HG02571 (cell line): ENCODE data around the gene SLBP.

ENCODE experiments used
- ATAC-seq: cut with Tn5 transposase; IDR thresholded peaks from one replicate; pipeline ENCODE4 v1.9.1; 2021; ENCODE audit warnings: mild to moderate bottlenecking, moderate library complexity; ENCODE audit not compliant: unreplicated experiment

The SLBP gene

DNA sequence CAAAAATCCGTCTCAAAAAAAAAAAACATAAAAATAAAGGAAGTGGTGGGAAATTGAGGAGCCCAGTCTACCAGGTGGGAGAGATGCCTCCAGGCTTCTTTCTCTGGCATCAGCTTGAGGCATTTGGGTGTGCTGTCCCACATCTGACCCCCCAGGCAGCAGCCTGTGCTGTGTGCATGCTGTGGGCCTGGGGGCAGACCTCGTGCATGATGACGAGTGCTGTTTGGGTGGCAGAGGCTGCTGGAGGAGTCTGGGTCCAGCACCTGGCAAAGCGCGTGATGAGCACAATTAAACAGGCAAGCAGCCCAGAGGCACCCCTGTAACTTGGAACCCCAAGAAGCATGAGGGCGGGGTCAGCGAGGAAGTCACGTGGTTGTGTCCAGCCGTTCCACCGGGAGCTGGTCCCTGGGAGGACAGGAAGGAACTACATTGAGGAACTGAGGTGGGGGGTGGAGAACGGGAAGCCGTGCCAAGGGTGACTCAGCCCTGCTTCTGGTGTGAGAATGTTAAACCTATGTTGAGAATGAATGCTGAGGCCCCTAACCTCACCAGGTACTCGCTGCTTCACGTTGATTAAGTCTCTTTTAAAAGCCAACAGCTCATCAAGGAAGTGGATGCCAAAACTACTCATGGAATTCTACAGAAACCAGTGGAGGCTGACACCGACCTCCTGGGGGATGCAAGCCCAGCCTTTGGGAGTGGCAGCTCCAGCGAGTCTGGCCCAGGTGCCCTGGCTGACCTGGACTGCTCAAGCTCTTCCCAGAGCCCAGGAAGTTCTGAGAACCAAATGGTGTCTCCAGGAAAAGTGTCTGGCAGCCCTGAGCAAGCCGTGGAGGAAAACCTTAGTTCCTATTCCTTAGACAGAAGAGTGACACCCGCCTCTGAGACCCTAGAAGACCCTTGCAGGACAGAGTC is 15.3 kb upstream of the SLBP start:
- ATAC-seq = no peak

DNA sequence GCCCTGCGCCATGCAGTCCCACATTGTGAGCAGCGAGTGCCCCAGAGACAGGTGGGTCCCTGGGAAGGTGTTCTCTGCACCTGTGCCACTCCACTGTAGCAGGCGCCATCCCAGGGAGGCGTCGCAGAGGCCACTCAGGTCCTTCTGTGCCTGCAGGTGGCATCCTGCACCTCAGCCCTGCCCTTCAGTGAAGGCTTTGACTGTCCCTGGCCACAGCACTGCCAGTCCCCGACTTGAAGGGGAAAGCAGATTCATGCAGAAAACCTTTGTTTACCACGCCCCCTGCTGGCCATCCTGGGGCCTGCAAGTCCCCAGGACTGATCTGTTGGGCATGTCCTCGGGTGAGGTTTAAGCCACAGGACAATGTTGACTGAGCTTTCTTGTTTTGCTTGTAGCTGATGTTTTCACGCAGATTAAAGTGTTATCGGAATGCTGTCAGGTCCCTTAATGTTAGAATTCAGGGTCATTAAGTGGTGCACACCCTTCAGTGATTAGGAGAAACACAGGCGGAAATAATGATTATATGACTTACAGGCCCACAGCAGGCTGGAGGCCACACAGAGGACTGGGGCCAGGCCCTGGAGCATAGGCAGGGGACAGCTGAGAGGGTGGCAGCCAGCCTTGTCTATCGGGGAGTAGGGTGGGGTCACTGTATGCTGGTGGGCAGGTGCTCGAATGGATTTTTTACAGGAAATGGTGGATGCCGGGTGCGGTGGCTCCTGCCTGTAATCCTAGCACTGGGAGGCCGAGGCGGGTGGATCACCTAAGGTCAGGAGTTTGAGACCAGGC is 14.2 kb upstream of the SLBP start:
- no peak for ATAC-seq

DNA sequence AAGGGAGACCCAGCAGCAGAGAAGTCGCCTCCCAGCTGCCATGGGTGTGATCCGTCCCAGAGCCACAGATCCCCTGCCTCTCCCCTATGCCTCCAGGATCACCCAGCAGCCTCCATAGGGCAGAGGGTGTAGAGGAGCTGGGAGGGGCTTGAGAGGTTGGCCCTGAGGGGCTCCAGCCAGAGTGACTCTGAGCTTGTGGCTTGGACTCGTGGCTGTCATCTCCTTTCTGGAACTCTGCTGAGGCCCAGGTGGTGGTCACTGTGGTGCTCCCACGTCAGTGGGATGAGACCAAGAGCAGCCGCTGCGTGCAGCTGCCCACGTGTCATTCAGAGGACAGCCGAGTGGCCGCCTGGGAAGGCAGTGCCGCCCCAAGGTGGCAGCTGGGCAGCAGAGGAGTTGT is 13.4 kb upstream of the SLBP start:
- ATAC-seq = no peak

DNA sequence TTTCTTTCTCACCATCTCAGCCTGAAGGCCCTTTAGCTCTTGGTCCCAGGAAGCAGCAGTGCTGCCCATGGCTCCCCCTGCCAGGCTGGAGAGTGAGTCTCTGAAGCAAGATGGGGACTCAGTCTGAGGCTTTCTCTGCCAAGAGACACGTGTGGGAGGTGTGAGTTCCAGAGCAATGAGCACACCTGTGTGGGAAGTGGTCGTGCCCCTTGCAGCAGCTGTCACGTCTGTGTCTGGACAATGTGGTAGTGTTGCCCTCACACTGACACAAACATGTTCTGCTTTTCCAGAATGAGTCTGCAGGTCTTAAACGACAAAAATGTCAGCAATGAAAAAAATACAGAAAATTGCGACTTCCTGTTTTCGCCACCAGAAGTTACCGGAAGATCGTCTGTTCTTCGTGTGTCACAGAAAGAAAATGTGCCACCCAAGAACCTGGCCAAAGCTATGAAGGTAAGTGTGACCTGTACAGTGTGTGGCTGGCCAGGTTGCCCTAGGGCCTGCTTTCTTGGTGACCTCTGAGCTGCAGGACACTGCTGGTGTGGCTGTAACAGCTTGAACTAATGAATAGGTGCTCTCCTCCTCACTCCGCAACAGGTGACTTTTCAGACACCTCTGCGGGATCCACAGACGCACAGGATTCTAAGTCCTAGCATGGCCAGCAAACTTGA is 11.1 kb upstream of the SLBP start:
- no peak for ATAC-seq

DNA sequence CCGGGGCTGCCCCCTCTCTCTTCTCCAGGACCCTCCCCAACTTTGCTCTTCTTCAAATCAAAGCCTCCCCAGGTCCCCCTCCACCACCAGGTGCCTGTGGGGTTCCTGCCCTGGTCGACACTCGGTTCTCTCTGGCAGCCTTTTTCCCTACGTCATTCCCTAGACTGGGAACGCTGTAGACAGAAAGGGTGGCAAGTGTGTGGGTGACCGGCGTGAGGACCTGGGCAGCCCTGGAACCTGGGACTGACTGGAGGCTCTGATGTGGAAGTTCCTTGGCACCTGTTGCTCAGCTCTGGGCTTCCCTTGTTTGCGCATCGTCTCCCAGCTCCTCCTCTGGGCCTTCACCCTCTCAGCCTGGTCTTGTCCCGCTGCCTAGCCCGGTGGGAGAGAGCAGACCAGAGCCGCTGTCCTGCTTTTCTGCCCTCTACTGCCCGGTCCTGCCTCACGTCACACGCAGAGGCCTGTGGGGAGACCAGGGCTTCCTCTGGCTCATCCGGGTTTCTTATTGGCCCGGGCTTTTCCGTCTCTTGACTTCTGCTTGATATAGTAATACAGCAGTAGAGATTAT is 10.5 kb upstream of the SLBP start:
- no peak for ATAC-seq

DNA sequence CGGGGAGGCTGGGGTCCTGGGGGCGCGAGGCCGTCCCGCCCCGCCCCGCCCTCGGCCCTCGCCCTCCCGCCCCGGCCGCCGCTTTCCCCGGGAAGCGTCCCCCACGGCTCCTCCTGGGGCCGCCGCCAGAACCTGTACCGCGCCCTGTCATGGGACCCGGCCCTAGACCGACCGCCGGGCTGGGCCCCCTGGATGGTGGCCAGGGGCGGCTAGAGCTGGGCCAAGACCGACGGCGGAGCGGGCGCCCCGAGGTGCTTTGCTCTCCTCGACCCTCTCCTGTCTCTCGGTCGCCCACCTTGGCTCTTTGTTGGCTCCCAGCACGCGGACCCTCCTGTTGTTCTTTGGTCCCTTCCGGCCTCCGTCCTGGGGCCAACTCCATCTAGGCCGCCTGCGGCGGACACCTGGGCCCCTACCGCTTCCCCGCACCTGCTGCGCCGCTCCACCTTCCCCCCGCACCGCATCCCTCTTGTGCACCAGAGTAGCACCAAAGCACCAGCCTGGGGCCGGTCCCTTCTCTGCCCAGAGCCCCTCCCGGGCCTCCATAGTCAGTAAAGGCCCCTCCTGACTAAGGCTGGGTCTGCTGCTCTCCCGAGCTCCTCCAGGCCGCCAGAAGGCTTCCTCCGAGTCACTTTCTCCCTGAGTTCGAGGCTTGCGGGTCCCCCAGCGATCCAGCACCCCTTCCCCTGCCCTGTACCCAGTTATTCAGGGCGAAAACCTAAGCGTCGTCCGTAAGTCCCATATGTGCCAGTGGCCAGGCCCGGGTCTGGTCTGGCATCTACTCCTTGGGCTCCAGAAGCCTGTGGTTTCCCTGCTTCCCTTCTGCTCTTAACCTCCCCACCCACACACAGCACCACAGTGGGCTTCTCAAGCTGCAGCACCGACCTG is 9.8 kb upstream of the SLBP start:
- no peak for ATAC-seq

DNA sequence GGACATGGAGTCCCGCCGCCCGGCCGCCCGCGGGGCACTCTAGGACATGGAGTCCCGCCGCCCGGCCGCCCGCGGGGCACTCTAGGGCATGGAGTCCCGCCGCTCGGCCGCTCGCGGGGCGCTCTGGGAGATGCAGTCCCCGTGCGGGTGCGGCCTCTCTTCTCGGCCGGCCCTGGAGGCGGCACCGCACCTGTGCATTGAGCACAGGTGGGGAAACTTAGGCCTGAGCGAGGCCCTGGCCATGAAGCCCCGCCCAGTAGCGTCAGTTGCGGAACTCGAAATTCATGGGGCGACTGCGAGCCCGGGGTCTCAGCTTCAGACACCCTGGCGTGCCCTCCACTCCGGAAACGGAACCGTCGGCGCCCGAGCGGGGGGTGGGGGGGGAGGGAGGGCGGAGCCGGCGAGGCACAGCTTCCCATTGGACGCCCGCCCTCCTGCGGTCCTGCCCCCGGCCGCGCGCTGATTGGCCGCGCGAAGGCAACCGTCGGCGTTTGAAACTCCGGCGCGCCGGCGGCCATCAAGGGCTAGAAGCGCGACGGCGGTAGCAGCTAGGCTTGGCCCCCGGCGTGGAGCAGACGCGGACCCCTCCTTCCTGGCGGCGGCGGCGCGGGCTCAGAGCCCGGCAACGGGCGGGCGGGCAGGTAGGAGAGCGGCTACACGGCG is 9.0 kb upstream of the SLBP start, which contains the start of the genes TACC3 and TMEM129:
TSS of gene TACC3 (plus strand) at position 519 of the 663 bp plus-strand sequence. CDS start 1,901 bp downstream, outside the sequence.
TSS of gene TMEM129 (minus strand) at position 321 of the 663 bp plus-strand sequence. CDS start 486 bp downstream, outside the sequence.
- ATAC-seq = peak; percentile 76

DNA sequence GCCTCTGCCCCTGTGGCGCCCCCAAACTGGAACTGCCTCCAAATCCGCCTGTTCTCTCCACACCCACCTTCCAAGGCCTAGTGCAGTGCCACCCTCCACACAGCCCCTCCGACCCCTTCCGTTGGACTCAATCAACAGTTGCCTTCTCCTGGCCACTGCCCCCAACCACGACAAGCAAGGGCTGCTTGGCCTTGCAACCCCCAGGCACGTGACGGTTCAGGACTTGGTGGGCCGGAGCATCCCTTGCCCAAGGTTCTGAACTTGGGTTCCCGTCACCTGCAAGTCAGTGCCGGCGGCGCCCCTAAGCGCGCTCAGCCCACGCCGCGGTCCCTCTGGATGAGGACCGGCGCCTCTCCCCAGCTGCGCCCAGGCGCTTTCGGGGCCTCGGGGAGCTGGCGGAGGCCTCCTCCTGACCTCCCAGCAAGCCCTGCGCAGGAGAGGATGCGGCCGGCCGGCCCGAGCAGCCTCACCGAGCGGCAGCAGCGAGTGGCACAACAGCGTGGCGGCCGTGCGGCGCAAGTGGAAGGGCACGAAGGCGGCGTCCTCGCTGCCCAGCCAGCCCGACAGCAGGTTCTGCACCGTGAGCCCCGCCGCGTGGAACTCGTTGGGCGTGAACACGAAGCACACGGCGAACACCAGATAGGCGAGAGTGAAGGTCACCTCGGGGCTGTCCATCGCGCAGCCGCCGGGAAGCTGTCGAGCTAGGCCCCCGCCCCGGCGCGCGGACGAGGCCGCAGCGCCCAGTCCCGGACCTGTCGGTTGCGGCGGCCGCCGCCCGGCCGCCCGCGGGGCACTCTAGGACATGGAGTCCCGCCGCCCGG is 8.3 kb upstream of the SLBP start:
- no peak for ATAC-seq

DNA sequence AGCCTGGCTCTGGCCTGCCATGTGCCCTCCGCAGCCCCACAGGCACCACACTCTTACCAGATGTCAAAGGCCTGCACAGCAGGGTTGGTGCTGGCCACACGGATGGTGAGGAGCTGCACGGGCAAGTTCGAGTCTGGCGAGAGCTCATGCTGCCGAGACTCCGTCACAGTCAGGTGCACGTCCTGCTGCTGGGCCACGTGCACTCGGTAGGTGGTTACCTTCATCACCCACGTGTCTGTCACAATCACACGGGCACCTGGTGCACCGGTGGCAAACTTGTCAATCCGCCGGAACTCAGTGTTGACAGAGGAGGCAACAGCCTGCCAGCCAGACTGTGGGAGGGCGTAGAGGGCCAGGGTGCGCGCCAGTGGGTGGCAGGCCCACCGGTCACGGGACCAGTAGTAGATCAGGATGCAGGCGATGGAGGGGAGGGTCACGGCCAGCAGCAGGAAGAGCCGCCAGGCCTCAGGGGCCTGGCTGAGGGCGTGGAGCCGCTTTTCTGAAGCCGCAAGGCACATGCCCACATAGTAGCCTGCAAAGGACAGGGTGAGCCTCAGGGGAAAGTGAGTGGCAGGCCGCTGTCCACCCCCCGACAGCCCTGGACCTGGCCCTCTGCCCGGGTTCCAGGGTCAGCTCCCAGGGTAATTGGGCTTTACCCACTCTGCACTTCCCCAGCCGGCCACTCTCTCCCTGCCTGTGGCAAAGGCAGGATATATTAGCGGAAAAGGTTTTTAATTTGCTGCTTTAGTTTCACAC is 6.2 kb upstream of the SLBP start:
- ATAC-seq = no peak

DNA sequence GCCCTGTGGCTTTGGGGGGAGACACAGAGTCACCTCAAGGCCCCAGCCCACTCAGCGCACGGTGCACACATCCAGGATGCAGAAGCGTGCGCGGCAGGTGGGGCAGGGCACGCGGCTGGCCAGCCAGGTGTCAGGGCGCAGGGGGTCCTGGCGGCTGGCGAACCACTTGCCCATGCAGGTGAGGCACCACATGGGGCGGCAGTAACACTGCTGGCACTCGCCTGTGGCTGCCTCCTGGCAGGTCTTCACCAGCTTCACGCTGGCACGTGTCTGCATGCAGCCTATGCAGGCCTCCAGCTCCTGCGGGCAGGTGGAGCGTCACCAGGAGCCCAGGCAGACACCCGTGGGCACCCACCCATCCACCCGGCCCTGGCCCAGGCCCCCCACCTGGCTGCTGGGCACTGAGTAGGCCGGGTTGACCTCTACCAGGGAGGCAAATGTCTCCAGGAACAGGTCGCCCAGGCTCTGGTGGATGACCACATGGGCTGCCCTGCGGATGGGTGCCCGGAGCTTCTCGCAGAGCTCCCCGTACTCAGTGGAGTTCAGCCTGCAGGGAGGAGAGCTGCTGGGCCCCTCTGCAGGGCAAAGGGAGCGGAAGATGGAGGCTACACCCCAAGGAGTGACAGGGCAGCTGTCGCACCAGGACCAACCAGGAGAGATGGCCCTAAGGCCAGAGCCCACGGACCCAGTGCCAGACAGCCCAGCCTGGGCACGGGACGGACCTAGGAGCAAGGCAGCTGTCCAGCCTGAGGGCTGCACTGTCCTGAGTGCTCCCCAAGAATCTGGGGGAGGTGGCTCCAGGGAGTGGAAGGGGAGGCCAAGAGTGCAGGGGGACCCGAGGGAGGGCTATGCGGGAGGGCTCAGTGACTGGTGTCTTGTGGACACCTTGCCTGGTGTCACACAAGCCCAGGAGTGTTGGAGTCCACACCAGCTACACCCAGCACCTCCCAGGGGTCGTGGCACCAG is 5.3 kb upstream of the SLBP start:
- ATAC-seq = no peak

DNA sequence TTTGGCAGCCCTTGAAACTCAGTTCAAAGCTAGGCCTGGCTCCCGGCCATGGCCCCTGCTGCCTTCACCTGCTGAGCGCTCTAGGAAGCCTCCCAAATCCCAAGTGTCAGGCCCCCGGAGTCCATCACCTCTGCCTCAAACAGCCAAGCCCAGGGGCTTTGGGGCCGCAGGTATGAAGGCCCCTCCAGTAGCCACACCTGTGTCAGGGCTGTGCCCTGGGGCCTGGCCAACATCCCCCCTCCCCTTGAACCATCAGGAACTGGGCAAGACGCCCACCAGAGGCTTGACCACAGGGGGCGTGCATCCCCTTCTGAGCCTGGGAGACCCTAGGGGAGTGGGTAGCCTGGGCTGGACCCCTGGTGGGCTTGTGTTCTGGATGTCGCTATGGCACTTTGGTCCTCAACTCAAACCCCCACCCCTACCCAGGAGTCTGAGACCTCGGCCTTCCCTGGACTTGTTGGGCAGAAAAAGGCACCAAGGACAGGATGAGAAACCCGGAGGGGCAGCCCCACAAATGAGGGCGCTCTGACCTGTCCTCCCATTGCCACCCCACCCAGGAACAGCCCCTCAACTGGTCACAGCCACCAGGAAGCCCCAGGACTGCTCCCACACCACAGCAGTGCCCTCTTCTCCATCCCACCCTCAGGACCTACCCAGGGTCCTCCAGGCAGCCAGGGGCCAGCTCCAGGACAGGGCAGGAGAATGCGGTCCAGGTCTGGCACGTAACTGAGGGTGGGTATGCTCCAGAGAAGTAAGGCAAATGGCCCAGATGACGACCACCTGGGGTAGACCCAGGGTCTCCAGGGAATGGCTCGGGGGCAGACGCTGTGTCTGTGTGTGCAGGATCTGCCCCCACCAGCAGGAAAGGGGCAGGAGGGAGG is 4.2 kb upstream of the SLBP start:
- ATAC-seq = no peak

DNA sequence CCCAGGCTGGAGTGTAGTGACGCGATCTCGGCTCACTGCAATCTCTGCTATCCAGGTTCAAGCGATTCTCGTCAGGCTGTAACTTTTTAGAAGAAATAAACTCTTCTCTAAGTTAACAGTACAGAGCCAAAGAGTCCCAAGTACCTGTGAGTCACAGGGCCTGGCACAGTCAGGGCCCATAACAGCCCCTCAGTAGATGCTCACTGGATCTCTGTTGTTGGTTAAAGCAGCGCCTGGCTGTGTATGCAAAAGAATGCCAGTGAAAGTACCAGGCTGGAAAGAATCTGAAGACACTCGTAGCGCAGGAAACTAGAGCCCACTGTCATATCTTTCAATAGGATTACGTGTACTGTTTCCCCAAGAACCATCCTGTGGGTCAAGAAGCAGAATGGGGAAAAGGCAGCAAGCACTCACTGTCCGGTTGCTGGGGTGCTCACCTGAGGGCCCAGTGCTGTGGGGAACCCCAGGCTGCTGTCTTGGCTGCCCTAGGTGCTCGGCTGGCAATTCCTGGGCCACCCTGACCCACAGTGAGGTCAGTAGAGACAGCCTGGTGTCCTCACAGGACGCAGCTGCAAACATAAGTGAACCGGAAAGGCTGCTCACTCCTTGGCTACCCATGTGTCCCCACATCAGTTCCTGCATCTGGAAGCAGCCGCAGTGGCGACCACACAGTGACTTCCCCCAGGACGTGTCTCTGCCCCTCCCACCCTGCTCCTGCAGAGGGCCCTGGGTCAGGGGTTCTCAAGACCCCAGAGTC is 3.1 kb upstream of the SLBP start:
- no peak for ATAC-seq

DNA sequence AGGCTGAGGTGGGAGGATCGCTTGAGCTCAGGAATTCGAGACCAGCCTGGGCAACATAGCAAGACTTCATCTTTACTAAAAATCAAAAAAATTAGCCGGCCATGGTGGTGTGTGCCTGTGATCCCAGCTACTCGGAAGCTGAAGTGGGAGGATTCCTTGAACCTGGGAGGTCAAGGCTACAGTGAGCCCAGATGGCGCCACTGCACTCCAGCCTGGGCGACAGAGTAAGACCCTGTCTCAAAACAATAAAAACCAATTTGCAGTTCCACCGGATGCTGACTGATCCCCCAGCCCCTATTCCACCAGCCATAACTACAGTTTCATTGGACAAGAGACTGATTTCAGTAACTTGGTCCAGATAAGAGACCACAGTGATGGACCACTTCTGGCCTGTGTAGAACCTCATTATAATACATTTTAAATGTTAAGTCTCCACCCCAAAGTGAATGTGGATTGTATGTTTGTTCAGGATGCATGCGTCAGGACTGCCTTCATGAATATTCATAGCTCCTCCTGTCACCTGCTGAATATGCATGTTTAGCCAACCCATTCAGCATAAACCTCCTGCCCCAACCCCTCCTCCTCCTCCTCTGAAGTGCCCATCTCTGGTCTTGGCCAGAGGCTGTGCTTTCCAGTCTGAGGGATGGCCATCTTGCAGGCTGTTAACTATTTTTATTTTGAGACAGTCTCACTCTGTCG is 2.3 kb upstream of the SLBP start:
- ATAC-seq = no peak
